ENCODE measurements around the gene ADARB1.
A peak's percentile ranks its signal among the peaks of the same experiment; 100 is the strongest.
"Not testable (repeated sequence)": the region's sequence is repeated elsewhere in the genome, so short reads cannot be mapped to it uniquely, and the experiment has no call there.

Gene ADARB1

DNA sequence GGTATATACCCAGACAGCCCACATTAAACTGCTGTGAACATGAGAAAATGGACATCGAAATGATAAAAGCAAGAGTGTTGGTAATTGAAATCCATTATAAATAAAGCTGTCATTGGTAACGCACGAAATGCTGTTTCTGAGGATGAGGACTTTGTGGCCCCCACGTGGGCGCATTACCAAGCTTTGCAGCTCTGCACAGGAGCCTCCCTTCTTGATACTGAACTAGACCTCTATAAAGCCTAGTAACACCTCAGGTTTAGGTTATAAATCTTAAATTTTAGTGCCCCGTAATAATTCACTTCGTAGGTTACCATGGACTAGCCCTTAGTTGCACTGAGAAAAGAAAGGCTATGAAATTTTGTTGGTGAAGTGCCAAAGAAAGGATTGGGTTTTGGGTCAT lies 45.4 kb downstream of the ADARB1 start:
- DNase-seq, result no peak

- DNase-seq, result no peak
These were observed 46.6 kb downstream of the ADARB1 start for GRCh38 chr21:45120975-45121374.

GRCh38 chr21:45122030-45122429 lies 47.6 kb downstream of the ADARB1 start:
- DNase-seq, result no peak

GRCh38 chr21:45122432-45123132 lies 48.2 kb downstream of the ADARB1 start:
- no peak for DNase-seq

DNA sequence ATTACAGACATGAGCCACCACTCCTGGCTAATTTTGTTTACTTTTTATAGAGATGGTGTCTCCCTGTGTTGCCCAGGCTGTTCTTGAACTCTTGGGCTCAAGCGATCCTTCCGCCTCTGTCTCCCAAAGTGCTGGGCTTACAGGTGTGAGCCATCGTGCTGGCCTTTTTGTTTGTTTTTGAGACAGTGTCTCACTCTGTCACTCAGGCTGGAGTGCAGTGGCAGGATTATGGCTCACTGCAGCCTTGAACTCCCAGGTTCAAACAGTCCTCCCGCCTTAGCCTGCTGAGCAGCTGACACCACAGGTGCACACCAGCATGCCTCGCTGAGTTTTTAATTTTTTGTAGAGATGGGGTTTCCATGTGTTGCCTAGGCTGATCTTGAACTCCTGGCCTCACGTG lies 49.1 kb downstream of the ADARB1 start:
- no peak for DNase-seq

DNA sequence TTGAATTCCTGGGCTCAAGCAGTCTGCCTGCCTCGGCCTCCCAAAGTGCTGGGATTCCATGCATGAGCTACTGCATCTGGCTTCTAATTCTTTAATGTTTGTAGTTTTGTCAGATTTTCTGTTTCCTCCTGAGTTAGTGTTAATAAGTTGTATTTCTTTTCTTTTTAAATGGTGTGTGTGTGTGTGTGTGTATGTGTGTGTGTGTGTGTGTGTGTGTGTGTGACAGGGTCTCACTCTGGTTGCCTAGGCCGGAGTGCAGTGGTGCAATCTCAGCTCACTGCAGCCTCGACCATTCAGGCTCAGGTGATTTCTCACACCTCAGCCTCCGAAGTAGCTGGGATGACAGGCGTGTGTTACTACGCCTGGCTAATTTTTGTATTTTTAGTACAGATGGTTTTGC lies 50.2 kb downstream of the ADARB1 start:
- DNase-seq, result no peak

DNA sequence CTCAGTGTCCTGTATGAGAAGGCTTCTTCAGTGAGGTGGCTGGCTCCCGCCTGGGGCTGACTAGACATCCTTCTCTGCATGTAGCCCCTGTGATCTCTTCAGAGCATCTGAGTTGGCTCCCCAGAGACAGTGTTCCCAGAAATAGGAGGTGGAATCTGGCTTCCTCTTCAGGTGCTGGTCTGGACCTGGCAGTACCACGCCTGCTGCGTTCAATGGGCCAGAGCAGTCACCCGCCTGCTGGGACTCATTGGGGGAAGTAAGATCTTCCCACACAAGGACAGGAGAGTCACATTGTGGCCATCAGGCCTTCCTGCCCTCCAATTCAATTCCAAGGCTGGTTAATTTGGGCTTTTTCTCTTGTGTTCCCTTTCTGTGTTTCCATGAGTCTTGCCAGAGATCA lies 51.0 kb downstream of the ADARB1 start:
- DNase-seq, result no peak

DNA sequence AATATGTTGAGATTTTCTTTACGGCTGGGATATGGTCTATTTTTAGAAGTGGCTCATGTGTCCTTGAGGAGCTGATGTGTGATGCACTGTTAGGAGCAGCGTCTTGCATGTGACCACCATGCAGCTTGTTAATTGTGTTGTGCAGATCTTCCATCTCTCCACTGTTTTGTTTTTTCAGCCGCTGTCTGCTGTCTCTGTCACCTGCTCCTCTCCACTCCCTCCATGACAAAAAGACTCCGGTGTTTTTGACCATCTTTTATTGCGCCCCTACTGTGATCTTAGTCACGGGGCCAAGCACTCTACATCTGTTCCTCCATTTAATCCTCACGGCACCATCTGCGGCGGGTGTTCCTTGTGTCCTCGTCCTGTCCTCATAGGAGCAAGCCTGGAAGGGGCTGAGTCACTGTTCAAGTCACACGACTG lies 51.8 kb downstream of the ADARB1 start:
- DNase-seq, result no peak

- no peak for DNase-seq
These were observed 52.6 kb downstream of the ADARB1 start for GRCh38 chr21:45126983-45127382.

- DNase-seq, result no peak
These were observed 53.6 kb downstream of the ADARB1 start for GRCh38 chr21:45127937-45128336.

GRCh38 chr21:45128613-45129188 lies 54.3 kb downstream of the ADARB1 start:
- peak; percentile 77 for DNase-seq

GRCh38 chr21:45129189-45129923 lies 55.0 kb downstream of the ADARB1 start:
- no peak for DNase-seq

GRCh38 chr21:45130324-45130774 lies 56.0 kb downstream of the ADARB1 start:
- no peak for DNase-seq

- no peak for DNase-seq
These were observed 57.2 kb downstream of the ADARB1 start for GRCh38 chr21:45131537-45131999.

GRCh38 chr21:45132841-45133573 lies 58.6 kb downstream of the ADARB1 start:
- DNase-seq, result no peak

DNA sequence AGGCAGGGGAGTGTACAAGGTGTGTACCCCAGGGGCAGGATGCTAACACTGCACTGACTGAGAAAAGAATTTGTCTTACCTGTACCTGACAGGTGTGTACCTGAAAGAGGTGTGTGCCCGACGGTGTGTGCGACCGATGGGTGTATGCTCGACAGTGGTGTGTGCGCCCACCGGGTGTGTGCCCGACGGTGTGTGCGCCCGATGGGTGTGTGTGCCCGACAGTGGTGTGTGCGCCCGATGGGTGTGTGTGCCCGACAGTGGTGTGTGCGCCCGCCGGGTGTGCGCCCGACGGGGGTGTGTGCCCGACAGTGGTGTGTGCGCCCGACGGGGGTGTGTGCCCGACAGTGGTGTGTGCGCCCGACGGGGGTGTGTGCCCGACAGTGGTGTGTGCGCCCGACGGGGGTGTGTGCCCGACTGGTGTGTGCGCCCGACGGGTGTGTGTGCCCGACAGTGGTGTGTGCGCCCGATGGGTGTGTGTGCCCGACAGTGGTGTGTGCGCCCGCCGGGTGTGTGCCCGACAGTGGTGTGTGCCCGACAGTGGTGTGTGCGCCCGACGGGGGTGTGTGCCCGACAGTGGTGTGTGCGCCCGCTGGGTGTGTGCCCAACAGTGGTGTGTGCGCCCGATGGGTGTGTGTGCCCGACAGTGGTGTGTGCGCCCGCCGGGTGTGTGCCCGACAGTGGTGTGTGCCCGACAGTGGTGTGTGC lies 59.3 kb downstream of the ADARB1 start:
- not testable (repeated sequence) for DNase-seq

DNA sequence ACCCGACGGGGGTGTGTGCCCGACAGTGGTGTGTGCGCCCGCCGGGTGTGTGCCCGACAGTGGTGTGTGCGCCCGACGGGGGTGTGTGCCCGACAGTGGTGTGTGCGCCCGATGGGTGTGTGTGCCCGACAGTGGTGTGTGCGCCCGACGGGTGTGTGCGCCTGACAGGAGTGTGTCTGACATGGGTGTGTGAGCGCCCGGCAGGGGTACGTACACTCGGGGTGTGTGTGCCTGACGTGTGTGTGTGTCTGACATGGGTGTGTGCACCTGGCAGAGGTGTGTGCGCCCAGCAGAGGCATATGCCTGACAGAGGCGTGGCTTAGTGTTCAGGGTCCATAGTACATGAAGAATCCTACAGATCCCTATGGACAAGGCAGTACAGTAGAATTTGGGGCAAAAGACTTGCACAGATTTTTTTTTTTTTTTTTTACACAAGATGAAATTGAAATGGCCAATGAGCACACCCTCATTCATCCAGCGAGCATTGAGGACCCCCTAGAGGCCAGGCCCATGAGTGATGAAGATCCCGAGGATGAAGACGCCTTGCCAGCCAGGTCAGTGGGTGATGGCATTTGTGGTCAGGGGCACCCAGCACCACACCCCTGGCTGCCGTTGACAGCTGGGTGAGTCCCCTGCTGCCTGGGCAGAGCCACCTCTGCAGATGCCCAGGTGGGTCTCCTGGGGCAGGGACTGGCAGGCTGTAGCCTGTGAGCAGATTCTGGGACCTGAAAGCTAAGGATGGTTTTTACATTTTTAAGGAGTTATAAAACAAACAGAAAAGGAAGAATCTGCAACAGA lies 60.1 kb downstream of the ADARB1 start:
- no peak for DNase-seq

DNA sequence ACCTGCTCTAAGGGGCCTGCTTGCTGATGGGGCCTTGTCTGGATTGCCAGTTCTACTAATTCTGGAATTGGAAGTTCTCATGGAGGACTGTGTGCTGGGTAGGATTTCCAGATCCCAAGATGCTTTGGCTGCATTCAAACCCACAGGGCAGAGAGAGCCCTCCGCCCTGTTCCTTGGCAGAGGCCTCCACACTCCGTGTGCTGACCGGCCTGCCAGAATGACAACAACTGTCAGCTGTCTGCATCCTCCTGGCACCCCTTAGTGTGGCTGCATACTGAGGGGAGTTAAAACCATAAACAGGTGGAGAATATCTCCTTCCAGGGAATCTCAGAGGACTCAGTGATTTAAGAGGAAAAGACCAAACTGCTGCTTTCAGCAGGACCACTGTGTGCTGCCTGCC lies 60.7 kb downstream of the ADARB1 start:
- no peak for DNase-seq

- DNase-seq, result no peak
These were observed 61.5 kb downstream of the ADARB1 start for GRCh38 chr21:45135868-45136267.

DNA sequence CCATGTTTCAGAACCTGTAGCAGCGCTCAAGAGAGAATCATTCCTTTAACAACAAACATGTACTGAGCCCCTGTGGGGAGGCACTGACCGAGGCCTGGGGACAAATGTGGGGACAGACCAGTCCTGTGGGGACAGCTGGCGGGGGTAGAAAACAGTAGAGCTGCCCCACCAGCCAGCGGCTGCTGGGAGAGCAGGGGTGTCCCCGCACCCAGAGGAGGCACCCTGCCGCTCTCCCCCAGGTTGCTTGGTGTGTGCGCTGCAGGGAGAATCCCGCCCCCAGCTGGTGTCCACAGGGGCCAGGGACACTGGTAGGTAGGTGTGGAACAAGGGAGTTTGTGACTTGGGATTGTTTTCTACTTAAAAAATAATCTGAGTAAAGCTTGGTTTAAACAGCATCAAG lies 62.1 kb downstream of the ADARB1 start:
- no peak for DNase-seq

DNA sequence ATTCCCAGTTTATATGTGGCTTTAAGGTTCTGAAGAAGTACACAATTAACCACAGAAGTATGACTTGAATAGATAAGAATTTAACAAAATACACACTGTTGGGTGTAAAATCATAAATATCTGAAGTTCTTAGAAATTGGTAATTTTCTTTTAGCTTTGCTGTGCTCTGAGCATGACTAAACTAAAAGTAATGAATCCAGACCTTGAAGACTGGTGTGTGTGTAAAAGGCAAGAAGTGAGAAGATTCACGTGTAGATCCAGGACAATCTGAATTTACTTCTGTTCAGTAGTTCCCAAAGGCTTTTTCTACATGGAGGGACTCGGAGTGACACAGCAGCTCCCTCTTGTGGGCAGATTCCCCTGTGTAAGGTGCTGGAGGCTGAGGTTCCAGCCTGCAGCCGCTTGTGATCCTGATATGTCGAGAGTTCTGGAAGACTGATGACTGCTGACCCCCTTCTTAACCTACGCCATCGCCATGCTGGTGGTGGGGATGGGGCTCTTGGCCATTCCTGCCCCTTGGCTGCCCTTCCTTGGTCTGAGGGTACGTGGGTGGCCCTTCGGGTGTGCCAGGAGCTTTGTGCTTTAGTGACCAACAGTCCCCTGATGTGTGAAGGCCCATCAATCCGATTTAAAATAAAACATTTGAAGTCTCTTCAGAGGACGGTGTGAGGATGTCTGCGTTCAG lies 62.7 kb downstream of the ADARB1 start:
- peak; percentile 56 for DNase-seq

All from stimulated activated CD4-positive, alpha-beta T cell treated with anti-CD3 and anti-CD28 coated beads, Interleukin-1b, Interleukin-23, amount 100 ng/mL, for 48 hours (primary cell).